Caco-2 (cell line): ENCODE measurements around the gene ABI3BP. TPM values are rescaled to one million over a fixed set of nuclear protein-coding genes. Genes with fewer than 3 reads are reported as not detected.

ENCODE experiments used
- BruUV-seq: library from RNA; stranded (reverse); fragments of 400-500 nt; replicated peaks from 2 replicates; lab custom pipeline; 2021; lab: Mats Ljungman, UMichigan
- CTCF ChIA-PET: fragments of 300-600 bp; sonication (Branson Sonifier 250); formaldehyde crosslinking; loops from one replicate; lab custom pipeline; 2022; ENCODE audit warnings: antibody characterized with exemption; lab: Charles Lee
- POLR2A ChIA-PET: fragments of 300-600 bp; sonication (Branson Sonifier 250); formaldehyde crosslinking; loops from one replicate; lab custom pipeline; 2022; ENCODE audit warnings: antibody characterized with exemption; lab: Charles Lee
- DNase-seq, 2 experiments: peaks; one replicate each; pipeline versions ENCODE4 v3.0.0 to v3.0.0-alpha.2; 2020 to 2022
- H3K27me3 ChIP-seq: replicated peaks from 2 replicates; pipeline ENCODE4 v1.6.0; 2011; ENCODE audit warnings: low read length; ENCODE audit not compliant: control insufficient read depth, insufficient read depth
- H3K36me3 ChIP-seq: 2 replicates; pipeline ENCODE4 v1.5.1; 2011; ENCODE audit warnings: low read length; ENCODE audit not compliant: control insufficient read depth, insufficient read depth
- H3K4me1 ChIP-seq: fragments of 250-450 bp; sonication (Bioruptor Pico); 2 replicates; pipeline ENCODE4 v1.5.1; 2020; ENCODE audit warnings: mild to moderate bottlenecking
- H3K4me3 ChIP-seq: 2 replicates; pipeline ENCODE4 v1.5.1; 2011; ENCODE audit warnings: low read depth, mild to moderate bottlenecking, control low read depth, low read length
- H3K9me3 ChIP-seq: fragments of 250-450 bp; sonication (Bioruptor Pico); 2 replicates; pipeline ENCODE4 v1.5.1; 2020; ENCODE audit warnings: mild to moderate bottlenecking, moderate library complexity
- H3K27ac Mint-ChIP-seq: one replicate; pipeline ENCODE4 v1.8.0; 2022; ENCODE audit warnings: mixed read lengths; ENCODE audit not compliant: unreplicated experiment
- H3K27me3 Mint-ChIP-seq: one replicate; pipeline ENCODE4 v1.8.0; 2022; ENCODE audit warnings: mixed read lengths; ENCODE audit not compliant: insufficient read depth, unreplicated experiment
- H3K36me3 Mint-ChIP-seq: one replicate; pipeline ENCODE4 v1.8.0; 2022; ENCODE audit warnings: mild to moderate bottlenecking, mixed read lengths; ENCODE audit not compliant: insufficient read depth, unreplicated experiment
- H3K4me1 Mint-ChIP-seq: one replicate; pipeline ENCODE4 v1.8.0; 2022; ENCODE audit warnings: low read depth, mixed read lengths; ENCODE audit not compliant: unreplicated experiment
- H3K4me3 Mint-ChIP-seq: one replicate; pipeline ENCODE4 v1.8.0; 2022; ENCODE audit warnings: mild to moderate bottlenecking, moderate library complexity, mixed read lengths; ENCODE audit not compliant: unreplicated experiment
- H3K9me3 Mint-ChIP-seq: one replicate; pipeline ENCODE4 v1.8.0; 2022; ENCODE audit warnings: mixed read lengths; ENCODE audit not compliant: unreplicated experiment
- intact Hi-C: fragments of 100-400 bp; cut with micrococcal nuclease; formaldehyde crosslinking; loops from one replicate; pipeline ENCODE4 v1.10.0; 2022; ENCODE audit not compliant: unreplicated experiment
- total RNA-seq: library from RNA; stranded (reverse); gene quantifications from 2 replicates; pipeline ENCODE4 v1.2.3, GENCODE V29; 2022
- TF ChIP-seq, protein P1 (sequence below), 2 experiments: fragments of 200-600 bp in 1 of 2; IDR thresholded peaks; 1 replicate in 1 of 2; 2 replicates in 1 of 2; pipeline versions ENCODE4 v1.5.1 to v1.8.0; 2011 to 2022; ENCODE audit warnings: antibody characterized with exemption in 1 of 2, control low read depth in 1 of 2, inconsistent platforms in 1 of 2, low read depth in 1 of 2, low read length in 1 of 2, mild to moderate bottlenecking in 1 of 2, moderate library complexity in 1 of 2; ENCODE audit not compliant: insufficient read depth in 1 of 2, severe bottlenecking in 1 of 2, unreplicated experiment in 1 of 2

ABI3BP gene
- total RNA-seq, 1 experiment from 2014 or later, result not detected

GRCh38 chr3:100896994-100897393, 96.2 kb downstream of the ABI3BP start:
- Mint-ChIP-seq H3K27me3 (peaks cover 2% of the 10 kb centered on the region), H3K36me3 (no peaks in the 10 kb centered on the region), H3K9me3 (no peaks in the 10 kb centered on the region), H3K4me3 (no peak overlapping the region), H3K27ac (no peak overlapping the region), H3K4me1 (no peaks in the 10 kb centered on the region)
- Histone ChIP-seq H3K9me3 (no peaks in the 10 kb centered on the region), H3K27me3 (no peaks in the 10 kb centered on the region), H3K4me1 (no peaks in the 10 kb centered on the region), H3K36me3 (no peaks in the 10 kb centered on the region), H3K4me3 (no peak overlapping the region)
- no TSS peak for BruUV-seq
- intact Hi-C loops, result loop anchor here (10.0 kb wide), 1 partner anchor 178 kb away; no protein-coding TSS in a partner anchor
- no peak for DNase-seq
- CTCF ChIA-PET, result no interaction called here
- POLR2A ChIA-PET, result no interaction called here
- TF ChIP-seq, protein P1, sequence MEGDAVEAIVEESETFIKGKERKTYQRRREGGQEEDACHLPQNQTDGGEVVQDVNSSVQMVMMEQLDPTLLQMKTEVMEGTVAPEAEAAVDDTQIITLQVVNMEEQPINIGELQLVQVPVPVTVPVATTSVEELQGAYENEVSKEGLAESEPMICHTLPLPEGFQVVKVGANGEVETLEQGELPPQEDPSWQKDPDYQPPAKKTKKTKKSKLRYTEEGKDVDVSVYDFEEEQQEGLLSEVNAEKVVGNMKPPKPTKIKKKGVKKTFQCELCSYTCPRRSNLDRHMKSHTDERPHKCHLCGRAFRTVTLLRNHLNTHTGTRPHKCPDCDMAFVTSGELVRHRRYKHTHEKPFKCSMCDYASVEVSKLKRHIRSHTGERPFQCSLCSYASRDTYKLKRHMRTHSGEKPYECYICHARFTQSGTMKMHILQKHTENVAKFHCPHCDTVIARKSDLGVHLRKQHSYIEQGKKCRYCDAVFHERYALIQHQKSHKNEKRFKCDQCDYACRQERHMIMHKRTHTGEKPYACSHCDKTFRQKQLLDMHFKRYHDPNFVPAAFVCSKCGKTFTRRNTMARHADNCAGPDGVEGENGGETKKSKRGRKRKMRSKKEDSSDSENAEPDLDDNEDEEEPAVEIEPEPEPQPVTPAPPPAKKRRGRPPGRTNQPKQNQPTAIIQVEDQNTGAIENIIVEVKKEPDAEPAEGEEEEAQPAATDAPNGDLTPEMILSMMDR (IDR thresholded peaks at IDR 0.05; ENCODE audit: insufficient read depth in 1 of 2, low read depth in 1 of 2, low read length in 1 of 2, severe bottlenecking in 1 of 2, unreplicated experiment in 1 of 2), result no peak

DNA sequence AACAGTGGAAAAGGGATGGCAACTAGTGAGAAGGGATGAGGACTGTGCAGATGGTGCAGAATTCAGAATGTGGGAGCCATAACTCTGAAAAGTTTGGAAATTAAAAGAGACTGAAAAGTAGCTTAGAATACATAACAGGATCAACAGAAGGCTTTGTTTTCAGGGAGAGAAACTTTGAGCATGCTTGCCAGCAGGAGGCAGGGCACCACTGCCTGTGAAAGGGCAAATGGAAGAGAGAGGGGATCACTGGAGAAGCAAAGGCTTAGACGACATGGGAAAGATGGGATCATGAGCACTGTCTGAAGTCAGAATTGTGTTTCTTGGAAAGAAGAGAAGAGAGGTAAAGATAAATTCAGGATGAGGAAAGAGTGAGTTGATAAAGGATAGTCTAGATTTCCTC, 99.6 kb downstream of the ABI3BP start:
- ChIA-PET POLR2A (no interaction called here), CTCF (interaction anchor here (1.0 kb wide), 1 partner anchor 302 kb away, joined by 4 read pairs; no protein-coding TSS in a partner anchor)
- no peak overlapping the region for H3K27ac Mint-ChIP-seq
- no peaks in the 10 kb centered on the region for H3K36me3 Mint-ChIP-seq
- H3K27me3 Mint-ChIP-seq, result peaks cover 6% of the 10 kb centered on the region
- Histone ChIP-seq H3K36me3 (no peaks in the 10 kb centered on the region), H3K9me3 (no peaks in the 10 kb centered on the region), H3K4me3 (no peak overlapping the region), H3K4me1 (no peaks in the 10 kb centered on the region), H3K27me3 (no peaks in the 10 kb centered on the region)
- DNase-seq, result peak in 1 of 2 experiments; percentile 15
- BruUV-seq, result no TSS peak
- H3K9me3 Mint-ChIP-seq, result no peaks in the 10 kb centered on the region
- TF ChIP-seq, protein P1 (IDR thresholded peaks at IDR 0.05; ENCODE audit: insufficient read depth in 1 of 2, low read depth in 1 of 2, low read length in 1 of 2, severe bottlenecking in 1 of 2, unreplicated experiment in 1 of 2), result peak; percentile 32 to 46
- H3K4me1 Mint-ChIP-seq, result no peaks in the 10 kb centered on the region
- intact Hi-C loops, result loop anchor here (1.0 to 10.0 kb wide), 2 partner anchors 181 to 303 kb away; no protein-coding TSS in a partner anchor
- no peak overlapping the region for H3K4me3 Mint-ChIP-seq

- no peak for DNase-seq
- intact Hi-C loops, result loop anchor here (1.0 to 10.0 kb wide), 2 partner anchors 182 to 303 kb away; no protein-coding TSS in a partner anchor
- Mint-ChIP-seq H3K9me3 (no peaks in the 10 kb centered on the region), H3K36me3 (no peaks in the 10 kb centered on the region), H3K27me3 (peaks cover 6% of the 10 kb centered on the region), H3K27ac (no peak overlapping the region), H3K4me3 (no peak overlapping the region), H3K4me1 (no peaks in the 10 kb centered on the region)
- BruUV-seq, result no TSS peak
- TF ChIP-seq, protein P1 (IDR thresholded peaks at IDR 0.05; ENCODE audit: insufficient read depth in 1 of 2, low read depth in 1 of 2, low read length in 1 of 2, severe bottlenecking in 1 of 2, unreplicated experiment in 1 of 2), result no peak
- no peaks in the 10 kb centered on the region for H3K4me1 ChIP-seq
- no peaks in the 10 kb centered on the region for H3K36me3 ChIP-seq
- POLR2A ChIA-PET, result no interaction called here
- no peaks in the 10 kb centered on the region for H3K9me3 ChIP-seq
- no peaks in the 10 kb centered on the region for H3K27me3 ChIP-seq
- CTCF ChIA-PET, result interaction anchor here (1.0 kb wide), 1 partner anchor 303 kb away, joined by 4 read pairs; no protein-coding TSS in a partner anchor
- H3K4me3 ChIP-seq, result no peak overlapping the region
Measured at GRCh38 chr3:100893108-100893507, 100.1 kb downstream of the ABI3BP start.
